ENCODE results near the gene STN1.

The STN1 gene

GRCh38 chr10:103840740-103841070 is 77.3 kb downstream of the STN1 start:
- DNase-seq = no peak

GRCh38 chr10:103839872-103840739 is 77.9 kb downstream of the STN1 start:
- DNase-seq = no peak

GRCh38 chr10:103839519-103839871 is 78.5 kb downstream of the STN1 start:
- no peak for DNase-seq

- no peak for DNase-seq
Observed at GRCh38 chr10:103838862-103839518, 79.0 kb downstream of the STN1 start.

GRCh38 chr10:103838070-103838395 is 80.0 kb downstream of the STN1 start:
- DNase-seq = no peak

GRCh38 chr10:103837370-103838069 is 80.5 kb downstream of the STN1 start:
- DNase-seq = no peak

- DNase-seq = no peak
Observed at GRCh38 chr10:103836861-103837260, 81.1 kb downstream of the STN1 start.

GRCh38 chr10:103836273-103836672 is 81.7 kb downstream of the STN1 start:
- DNase-seq = no peak

- DNase-seq = no peak
Observed at GRCh38 chr10:103835096-103836050, 82.6 kb downstream of the STN1 start.

GRCh38 chr10:103834436-103835095 is 83.4 kb downstream of the STN1 start:
- no peak for DNase-seq

GRCh38 chr10:103833731-103834365 is 84.1 kb downstream of the STN1 start:
- no peak for DNase-seq

GRCh38 chr10:103832806-103833205 is 85.2 kb downstream of the STN1 start:
- no peak for DNase-seq

All from NCI-H2081 treated with DMSO at 0.1 percent for 48 hours (cell line).